ENCODE measurements around the gene DNAJC6.
A peak's percentile ranks its signal among the peaks of the same experiment; 100 is the strongest.
"Not testable (repeated sequence)": the region's sequence is repeated elsewhere in the genome, so short reads cannot be mapped to it uniquely, and the experiment has no call there.

DNAJC6 gene

DNA sequence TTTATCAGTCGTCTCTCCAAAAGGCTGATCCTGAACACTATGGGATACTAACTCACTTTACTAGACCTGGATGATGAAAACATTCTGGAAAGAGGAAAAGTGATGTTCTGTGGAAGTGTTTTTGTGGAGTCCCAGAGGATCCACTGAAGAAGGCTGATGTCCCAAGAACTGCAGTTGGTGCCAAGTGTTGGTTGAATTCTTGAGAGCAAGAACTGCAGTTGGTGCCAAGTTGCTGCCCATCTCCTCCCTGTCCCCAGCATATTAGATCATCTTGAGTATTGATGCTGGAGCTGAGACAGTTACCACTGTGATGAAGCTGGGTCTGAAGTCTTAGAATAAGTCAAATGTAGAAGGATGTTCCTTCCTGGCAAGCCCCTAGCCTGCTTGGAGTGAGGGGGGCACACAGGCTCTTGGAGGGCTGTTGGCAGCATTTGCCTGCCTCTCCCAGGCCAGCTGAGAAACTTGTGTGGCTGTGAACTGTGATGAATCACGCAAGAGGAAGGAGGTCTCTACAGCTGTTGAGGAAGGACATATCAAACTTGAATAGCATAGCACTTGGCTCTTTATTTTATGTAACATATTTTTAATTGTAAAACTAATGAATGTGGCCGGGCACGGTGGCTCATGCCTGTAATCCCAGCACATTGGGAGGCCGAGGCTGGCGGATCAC, 48.1 kb downstream of the DNAJC6 start:
- no peak for DNase-seq (ENCODE audit: low read depth)

- no peak for DNase-seq (ENCODE audit: low read depth)
Measured at GRCh38 chr1:65359888-65360287, 50.5 kb downstream of the DNAJC6 start.

DNA sequence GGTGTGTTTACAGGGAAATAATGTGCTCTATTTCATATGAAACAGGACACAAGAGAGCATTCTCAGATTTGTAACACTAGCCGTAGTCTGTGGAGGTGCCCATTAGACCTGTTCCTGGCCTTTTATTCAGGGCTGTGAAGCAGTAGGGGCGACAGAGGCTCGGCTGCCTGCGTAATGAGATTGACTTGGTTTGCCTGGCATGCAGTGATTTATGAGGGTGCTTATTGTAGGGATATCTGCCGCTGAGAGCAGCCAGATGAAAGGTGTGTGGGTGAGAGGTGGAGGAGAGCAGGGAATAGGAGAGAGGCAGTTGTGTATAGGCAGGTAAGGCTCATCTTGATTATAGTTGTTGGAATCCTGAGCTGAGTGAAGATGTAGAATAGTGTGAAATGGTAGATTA, 51.3 kb downstream of the DNAJC6 start:
- no peak for DNase-seq (ENCODE audit: low read depth)

- no peak for DNase-seq (ENCODE audit: low read depth)
Measured at GRCh38 chr1:65362545-65362944, 53.2 kb downstream of the DNAJC6 start.

DNA sequence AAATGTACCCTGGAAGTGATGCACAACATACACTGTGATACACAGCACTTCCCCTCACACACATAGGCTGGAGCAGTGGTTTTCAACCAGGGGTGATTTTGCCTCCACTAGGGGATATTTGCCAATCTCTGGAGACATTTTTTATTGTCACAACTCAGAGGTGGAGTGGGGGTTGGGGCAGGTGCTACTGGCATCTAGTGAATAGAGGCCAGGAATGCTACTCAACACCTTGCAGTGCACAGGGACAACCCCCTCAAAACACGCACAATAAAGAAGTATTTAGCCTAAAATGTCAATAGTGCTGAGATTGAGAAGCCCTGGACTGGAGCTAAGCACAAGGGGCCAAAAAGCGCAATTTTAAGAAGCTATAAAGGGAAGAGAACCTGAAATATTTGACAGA, 54.1 kb downstream of the DNAJC6 start:
- DNase-seq (ENCODE audit: low read depth) = no peak

GRCh38 chr1:65368403-65368802, 59.1 kb downstream of the DNAJC6 start:
- no peak for DNase-seq (ENCODE audit: low read depth)

GRCh38 chr1:65371544-65371943, 62.2 kb downstream of the DNAJC6 start:
- no peak for DNase-seq (ENCODE audit: low read depth)

DNA sequence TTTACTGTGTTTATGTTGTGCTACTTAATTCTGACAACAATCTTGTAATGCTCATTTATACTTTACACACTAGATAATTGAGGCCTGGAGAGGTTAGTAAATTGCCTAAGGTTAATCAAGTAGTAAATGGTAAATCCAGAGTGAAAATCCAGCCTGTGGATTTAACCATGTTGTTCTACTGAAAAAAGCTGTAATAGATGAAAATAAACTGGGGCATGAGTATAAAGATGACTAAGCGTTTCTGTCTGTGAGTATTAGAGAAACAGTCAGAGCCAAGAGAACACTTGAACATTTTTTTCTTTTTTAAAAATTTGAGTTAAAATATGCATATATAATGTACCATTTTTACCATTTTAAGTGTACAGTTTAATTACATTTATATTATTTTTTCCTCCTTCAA, 63.2 kb downstream of the DNAJC6 start:
- no peak for DNase-seq (ENCODE audit: low read depth)

DNA sequence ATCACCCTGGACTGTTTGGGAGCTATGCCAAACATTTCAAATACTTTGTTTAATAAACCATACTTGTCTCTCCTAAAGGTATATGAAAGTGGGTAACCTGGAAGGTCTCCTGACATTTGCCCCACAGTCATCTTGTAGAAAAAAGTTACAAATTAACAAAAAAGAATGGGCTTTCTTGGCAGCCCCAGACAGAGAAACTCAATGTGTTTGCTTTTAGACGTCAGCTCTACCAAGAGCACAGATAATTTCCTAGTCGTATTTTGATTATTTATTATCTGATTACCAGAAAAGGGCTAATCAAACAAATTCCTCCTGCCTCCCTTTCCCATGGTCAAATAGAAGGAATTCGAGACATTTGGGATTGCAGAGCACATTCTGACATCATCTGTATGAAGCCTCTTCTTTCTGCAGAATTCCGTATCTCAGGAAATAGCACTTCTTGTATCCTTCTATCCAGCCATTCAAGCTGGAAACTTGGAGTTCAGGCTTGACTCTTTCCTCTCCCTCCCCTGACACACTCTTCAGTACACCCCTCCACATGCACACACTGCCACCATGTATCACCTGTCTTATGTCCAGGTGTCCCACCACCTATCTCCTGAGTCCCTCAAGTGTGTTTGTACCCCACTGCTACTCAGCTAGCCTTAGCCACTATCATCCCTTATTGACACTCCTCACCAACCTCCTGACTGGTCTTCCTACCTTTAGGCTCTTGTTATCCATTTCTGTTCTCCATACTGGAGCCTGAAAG, 68.3 kb downstream of the DNAJC6 start:
- DNase-seq (ENCODE audit: low read depth) = no peak

GRCh38 chr1:65378247-65378946, 69.1 kb downstream of the DNAJC6 start:
- DNase-seq (ENCODE audit: low read depth) = no peak

GRCh38 chr1:65384426-65384825, 75.1 kb downstream of the DNAJC6 start:
- DNase-seq (ENCODE audit: low read depth) = not testable (repeated sequence)

DNA sequence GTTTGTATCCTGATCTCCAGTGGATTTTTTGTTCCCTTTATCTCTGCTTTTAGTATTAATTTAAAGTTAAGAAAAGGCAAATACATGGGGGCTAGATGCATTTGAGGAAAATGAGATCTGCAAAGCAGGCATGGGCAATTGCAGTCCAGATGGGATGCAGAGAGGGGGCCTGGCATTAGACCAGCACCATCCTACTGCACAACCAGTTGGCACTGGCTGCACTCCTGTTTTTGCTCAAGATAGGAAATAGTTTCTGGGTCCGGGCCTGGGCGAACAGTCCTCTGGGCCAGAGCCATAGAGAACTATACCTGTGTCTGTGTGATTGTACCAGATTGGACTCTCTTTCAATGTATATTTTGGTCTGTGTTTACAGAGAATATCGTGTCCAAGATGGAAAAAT, 77.1 kb downstream of the DNAJC6 start:
- no peak for DNase-seq (ENCODE audit: low read depth)

GRCh38 chr1:65387821-65388220, 78.5 kb downstream of the DNAJC6 start:
- no peak for DNase-seq (ENCODE audit: low read depth)

DNA sequence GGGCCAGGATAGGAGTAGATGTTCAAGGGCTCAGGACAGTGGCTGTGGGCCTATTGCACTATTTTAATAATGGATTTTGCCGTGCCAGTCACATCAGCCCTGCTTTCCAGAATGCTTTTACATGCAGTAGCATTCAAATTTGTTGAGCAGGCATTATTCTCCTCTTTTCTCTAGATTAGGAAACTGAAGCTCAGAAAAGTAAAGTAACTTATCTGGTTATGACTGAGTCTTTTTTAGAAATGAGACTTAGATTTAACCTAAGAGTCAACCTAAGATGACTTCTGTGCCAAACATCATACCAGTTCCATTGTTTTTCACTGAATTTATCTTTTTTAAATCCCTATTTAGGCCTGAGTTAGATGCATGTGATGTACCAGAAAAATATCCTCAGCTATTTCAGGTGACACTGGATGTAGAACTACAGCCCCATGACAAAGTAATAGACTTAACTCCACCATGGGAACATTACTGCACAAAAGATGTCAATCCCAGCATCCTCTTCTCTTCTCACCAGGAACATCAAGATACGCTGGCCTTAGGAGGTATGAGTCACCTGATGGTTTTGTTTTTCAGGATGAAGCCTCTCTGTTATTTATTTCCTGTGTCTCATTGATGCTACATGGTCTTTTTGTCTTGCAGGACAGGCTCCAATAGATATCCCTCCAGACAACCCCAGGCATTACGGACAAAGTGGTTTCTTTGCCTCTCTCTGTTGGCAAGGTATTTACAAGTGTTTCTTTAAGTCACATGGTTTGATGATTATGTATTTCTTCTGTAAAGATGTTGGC, 79.8 kb downstream of the DNAJC6 start:
- no peak for DNase-seq (ENCODE audit: low read depth)

DNA sequence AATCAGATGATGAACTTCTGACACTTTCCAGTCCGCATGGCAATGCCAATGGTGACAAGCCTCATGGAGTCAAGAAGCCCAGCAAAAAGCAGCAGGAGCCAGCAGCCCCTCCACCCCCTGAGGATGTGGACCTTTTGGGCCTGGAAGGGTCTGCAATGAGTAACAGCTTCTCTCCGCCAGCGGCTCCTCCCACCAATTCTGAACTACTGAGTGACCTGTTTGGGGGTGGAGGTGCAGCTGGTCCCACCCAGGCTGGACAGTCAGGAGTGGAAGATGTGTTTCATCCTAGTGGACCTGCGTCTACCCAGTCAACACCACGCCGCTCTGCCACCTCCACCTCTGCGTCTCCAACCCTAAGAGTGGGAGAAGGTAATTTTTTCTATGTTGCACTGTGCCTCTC, 83.2 kb downstream of the DNAJC6 start:
- DNase-seq (ENCODE audit: low read depth) = no peak

DNA sequence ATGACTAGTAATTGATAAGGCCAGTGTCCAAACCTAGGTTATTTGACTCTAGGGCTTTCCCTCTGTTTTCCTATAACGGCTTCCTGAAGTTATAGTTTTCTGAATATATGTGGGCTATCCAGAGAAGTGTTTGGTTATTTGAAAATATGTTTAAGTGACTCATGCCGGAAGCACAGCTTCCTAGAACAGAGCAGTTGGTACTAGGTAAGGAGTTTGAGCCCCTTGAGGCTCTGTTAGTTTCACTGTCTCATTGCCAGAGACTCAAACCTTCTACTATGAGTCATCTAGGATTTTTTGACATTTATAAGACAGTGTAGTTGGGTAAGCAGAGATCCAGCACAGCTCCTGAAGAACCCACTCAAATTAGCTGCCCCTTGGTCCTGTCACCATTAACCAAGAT, 84.0 kb downstream of the DNAJC6 start:
- DNase-seq (ENCODE audit: low read depth) = peak; percentile 17

DNA sequence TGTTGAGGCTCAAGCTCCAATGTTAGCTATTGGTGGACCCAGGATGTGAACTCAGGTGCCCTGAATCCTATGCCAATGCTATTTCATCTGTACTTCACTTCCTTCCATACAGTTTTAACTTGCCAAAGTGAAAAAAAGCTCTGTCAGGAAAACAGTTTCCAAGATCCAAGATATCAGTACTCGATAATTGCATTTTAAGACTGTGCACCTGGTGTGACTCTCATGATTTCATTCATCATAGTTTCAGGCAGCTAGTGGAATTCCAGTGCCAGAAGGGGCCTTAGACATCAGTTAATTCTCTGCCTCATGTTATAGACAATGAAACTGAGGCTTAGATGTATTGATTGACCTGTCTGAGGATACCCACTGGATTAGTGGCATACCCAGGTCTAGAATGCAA, 84.6 kb downstream of the DNAJC6 start:
- no peak for DNase-seq (ENCODE audit: low read depth)

DNA sequence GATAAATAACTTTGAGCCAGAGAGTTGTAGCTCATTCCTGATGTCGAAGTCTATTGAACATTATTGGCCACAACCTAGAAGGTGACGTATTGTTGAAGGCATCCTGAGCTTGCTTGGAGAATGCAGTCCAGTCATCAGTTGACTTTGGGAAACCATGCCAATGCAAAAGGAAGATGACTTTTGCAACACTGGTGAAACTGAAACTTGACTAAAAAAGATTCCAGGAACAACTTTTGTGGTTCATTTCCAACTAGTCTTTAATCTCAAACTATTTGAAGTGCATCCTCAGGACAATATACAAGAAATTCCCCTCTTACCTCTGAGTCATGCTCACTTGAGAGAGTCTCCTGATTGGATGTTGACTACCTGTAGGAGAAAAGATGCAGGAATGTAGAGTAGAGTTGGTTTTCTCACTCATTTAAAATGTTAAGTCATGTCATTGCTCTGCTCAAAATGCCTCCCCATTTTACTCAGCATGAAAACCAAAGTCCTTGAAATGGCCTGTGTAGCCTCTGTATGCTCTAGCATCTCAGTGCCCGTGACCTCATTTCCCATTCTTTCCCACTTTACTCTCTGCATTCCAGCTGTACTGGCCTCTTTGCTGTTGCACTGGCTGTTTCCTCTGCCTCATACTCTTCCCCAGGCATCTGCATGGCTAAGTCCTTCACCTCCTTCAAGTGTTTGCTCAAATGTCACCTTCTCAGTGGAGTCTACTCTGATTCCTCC, 86.7 kb downstream of the DNAJC6 start:
- no peak for DNase-seq (ENCODE audit: low read depth)

GRCh38 chr1:65398083-65398482, 88.7 kb downstream of the DNAJC6 start:
- no peak for DNase-seq (ENCODE audit: low read depth)

GRCh38 chr1:65399003-65399402, 89.7 kb downstream of the DNAJC6 start:
- DNase-seq (ENCODE audit: low read depth) = no peak

- no peak for DNase-seq (ENCODE audit: low read depth)
Measured at GRCh38 chr1:65401612-65402011, 92.3 kb downstream of the DNAJC6 start.

DNA sequence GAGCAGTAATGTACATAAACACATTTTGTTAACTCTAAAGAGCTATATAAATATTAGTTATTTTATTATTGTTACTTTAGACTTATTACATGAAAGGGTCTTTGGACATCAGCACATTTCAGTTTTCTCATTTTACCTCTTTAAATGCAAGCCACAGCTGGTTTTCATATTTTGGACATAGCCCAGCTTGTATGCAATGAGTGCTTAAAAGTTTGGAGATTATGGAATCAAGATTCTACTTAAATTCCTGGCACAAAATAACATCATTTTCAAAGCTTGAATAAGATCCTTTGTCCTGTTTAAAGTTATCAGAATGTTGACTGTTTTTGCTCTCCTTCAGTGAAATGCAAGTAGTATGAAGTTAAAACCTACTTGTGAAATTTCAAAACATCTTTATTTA, 95.6 kb downstream of the DNAJC6 start:
- no peak for DNase-seq (ENCODE audit: low read depth)

All from fibroblast of the conjunctiva (primary cell).